PC-3 (cell line): ENCODE measurements around the gene CALCA.

Experiments
- CTCF ChIP-seq: fragments of 300-600 bp; sonication (generic); conservative IDR thresholded peaks from 2 replicates; pipeline ENCODE4 v1.5.1; 2017; ENCODE audit warnings: antibody characterized with exemption, low read depth, mild to moderate bottlenecking, low read length
- EZH2phosphoT487 ChIP-seq: fragments of 300-600 bp; sonication (generic); IDR thresholded peaks from 2 replicates; pipeline ENCODE4 v1.6.1; 2018; ENCODE audit warnings: mild to moderate bottlenecking, antibody characterized with exemption, low read length, borderline replicate concordance

- no peak for TF ChIP-seq CTCF
- no peak for TF ChIP-seq EZH2phosphoT487
Measured at GRCh38 chr11:14927146-14927545, 45.0 kb downstream of the CALCA start.
